SK-N-SH treated with all-trans-retinoic acid at 6 μM for 48 hours (cell line): ENCODE results near the gene FKBP6.

ENCODE experiments used
- ATAC-seq: fragments of 200-7000 bp; cut with Tn5 transposase; 3 replicates; pipeline ENCODE4 v1.9.1; 2020; ENCODE audit warnings: mild to moderate bottlenecking, moderate library complexity
- ARNTL ChIP-seq: fragments of 450-650 bp; formaldehyde crosslinking; IDR thresholded peaks from 2 replicates; pipeline ENCODE4 v1.5.0; 2020; ENCODE audit warnings: low read depth, mild to moderate bottlenecking, moderate library complexity, borderline replicate concordance
- BACH2 ChIP-seq: fragments of 250-450 bp; sonication (Bioruptor Pico); IDR thresholded peaks from 2 replicates; pipeline ENCODE4 v1.9.0; 2021; ENCODE audit warnings: mild to moderate bottlenecking, borderline replicate concordance
- CSDC2 ChIP-seq: fragments of 250-450 bp; sonication (Bioruptor Pico); IDR thresholded peaks from 2 replicates; pipeline ENCODE4 v1.5.0; 2020; ENCODE audit warnings: mild to moderate bottlenecking, moderate library complexity
- CSRNP3 ChIP-seq: fragments of 250-450 bp; sonication (Bioruptor Pico); IDR thresholded peaks from 2 replicates; pipeline ENCODE4 v1.5.1; 2021; ENCODE audit warnings: mild to moderate bottlenecking, moderate library complexity
- ESRRG ChIP-seq: fragments of 250-450 bp; sonication (Bioruptor Pico); IDR thresholded peaks from 2 replicates; pipeline ENCODE4 v1.6.1; 2021; ENCODE audit warnings: mild to moderate bottlenecking
- GLIS3 ChIP-seq: fragments of 250-450 bp; sonication (Bioruptor Pico); IDR thresholded peaks from 2 replicates; pipeline ENCODE4 v1.5.0; 2020; ENCODE audit warnings: mild to moderate bottlenecking, moderate library complexity
- ISL1 ChIP-seq: fragments of 250-450 bp; sonication (Bioruptor Pico); IDR thresholded peaks from 2 replicates; pipeline ENCODE4 v2.1.2; 2022; ENCODE audit warnings: mild to moderate bottlenecking, moderate library complexity
- OSR1 ChIP-seq: fragments of 250-450 bp; sonication (Bioruptor Pico); IDR thresholded peaks from 2 replicates; pipeline ENCODE4 v1.8.0; 2022; ENCODE audit warnings: moderate library complexity, mild to moderate bottlenecking, inconsistent platforms
- POU6F1 ChIP-seq: fragments of 250-450 bp; sonication (Bioruptor Pico); IDR thresholded peaks from 2 replicates; pipeline ENCODE4 v1.8.0; 2021; ENCODE audit warnings: low read depth, mild to moderate bottlenecking, moderate library complexity, borderline replicate concordance
- PPARA ChIP-seq: fragments of 250-450 bp; sonication (Bioruptor Pico); IDR thresholded peaks from 2 replicates; pipeline ENCODE4 v1.5.0; 2020; ENCODE audit warnings: mild to moderate bottlenecking, borderline replicate concordance
- RARB ChIP-seq: fragments of 250-450 bp; sonication (Bioruptor Pico); IDR thresholded peaks from 2 replicates; pipeline ENCODE4 v1.8.0; 2021; ENCODE audit warnings: mild to moderate bottlenecking, moderate library complexity
- SNAI2 ChIP-seq: fragments of 250-450 bp; sonication (Bioruptor Pico); IDR thresholded peaks from 2 replicates; pipeline ENCODE4 v1.5.0; 2020; ENCODE audit warnings: mild to moderate bottlenecking, moderate library complexity
- TCF4 ChIP-seq: fragments of 250-450 bp; sonication (Bioruptor Pico); IDR thresholded peaks from 2 replicates; pipeline ENCODE4 v1.8.0; 2021; ENCODE audit warnings: mild to moderate bottlenecking, moderate library complexity, borderline replicate concordance
- TOX ChIP-seq: fragments of 250-450 bp; sonication (Bioruptor Pico); IDR thresholded peaks from 2 replicates; pipeline ENCODE4 v1.8.0; 2021; ENCODE audit warnings: mild to moderate bottlenecking, moderate library complexity, borderline replicate concordance
- ZC3H10 ChIP-seq: fragments of 250-450 bp; sonication (Bioruptor Pico); IDR thresholded peaks from 2 replicates; pipeline ENCODE4 v1.5.1; 2021; ENCODE audit warnings: mild to moderate bottlenecking, moderate library complexity
- ZFP3 ChIP-seq: fragments of 250-450 bp; sonication (Bioruptor Pico); IDR thresholded peaks from 2 replicates; pipeline ENCODE4 v1.5.0; 2020; ENCODE audit warnings: mild to moderate bottlenecking, moderate library complexity
- ZFP30 ChIP-seq: fragments of 450-650 bp; formaldehyde crosslinking; IDR thresholded peaks from 2 replicates; pipeline ENCODE4 v1.5.0; 2022; ENCODE audit warnings: mild to moderate bottlenecking, moderate library complexity
- ZNF565 ChIP-seq: fragments of 450-650 bp; formaldehyde crosslinking; conservative IDR thresholded peaks from 2 replicates; pipeline ENCODE4 v1.5.0; 2020; ENCODE audit warnings: low read depth, mild to moderate bottlenecking, moderate library complexity
- ZNF70 ChIP-seq: fragments of 450-650 bp; formaldehyde crosslinking; IDR thresholded peaks from 2 replicates; pipeline ENCODE4 v1.5.0; 2020; ENCODE audit warnings: mild to moderate bottlenecking, moderate library complexity
- ZNF8 ChIP-seq: fragments of 450-650 bp; formaldehyde crosslinking; IDR thresholded peaks from 2 replicates; pipeline ENCODE4 v1.5.0; 2020; ENCODE audit warnings: mild to moderate bottlenecking, moderate library complexity
- TF ChIP-seq, protein P1 (sequence below): fragments of 250-450 bp; sonication (Bioruptor Pico); IDR thresholded peaks from 2 replicates; pipeline ENCODE4 v1.5.0; 2020; ENCODE audit warnings: mild to moderate bottlenecking, moderate library complexity
- TF ChIP-seq, protein P2 (sequence below): fragments of 250-450 bp; sonication (Bioruptor Pico); IDR thresholded peaks from 2 replicates; pipeline ENCODE4 v1.5.1; 2020; ENCODE audit warnings: low read depth, mild to moderate bottlenecking, moderate library complexity
- TF ChIP-seq, protein P3 (sequence below): fragments of 250-450 bp; sonication (Bioruptor Pico); IDR thresholded peaks from 2 replicates; pipeline ENCODE4 v1.8.0; 2020; ENCODE audit warnings: mild to moderate bottlenecking, moderate library complexity, borderline replicate concordance

FKBP6 gene

GRCh38 chr7:73351447-73352167 is 23.6 kb downstream of the FKBP6 start:
- TF ChIP-seq RARB (no peak), CSRNP3 (no peak), ISL1 (CRISPR knock-in tag) (no peak), TCF4 (CRISPR knock-in tag) (no peak), TOX (CRISPR knock-in tag) (no peak), BACH2 (no peak), ZNF8 (CRISPR knock-in tag) (no peak), PPARA (CRISPR knock-in tag) (no peak), ARNTL (no peak), ESRRG (CRISPR knock-in tag) (no peak), GLIS3 (CRISPR knock-in tag) (no peak), ZNF70 (CRISPR knock-in tag) (no peak), ZNF565 (no peak), ZFP3 (no peak)
- TF ChIP-seq, protein P1, sequence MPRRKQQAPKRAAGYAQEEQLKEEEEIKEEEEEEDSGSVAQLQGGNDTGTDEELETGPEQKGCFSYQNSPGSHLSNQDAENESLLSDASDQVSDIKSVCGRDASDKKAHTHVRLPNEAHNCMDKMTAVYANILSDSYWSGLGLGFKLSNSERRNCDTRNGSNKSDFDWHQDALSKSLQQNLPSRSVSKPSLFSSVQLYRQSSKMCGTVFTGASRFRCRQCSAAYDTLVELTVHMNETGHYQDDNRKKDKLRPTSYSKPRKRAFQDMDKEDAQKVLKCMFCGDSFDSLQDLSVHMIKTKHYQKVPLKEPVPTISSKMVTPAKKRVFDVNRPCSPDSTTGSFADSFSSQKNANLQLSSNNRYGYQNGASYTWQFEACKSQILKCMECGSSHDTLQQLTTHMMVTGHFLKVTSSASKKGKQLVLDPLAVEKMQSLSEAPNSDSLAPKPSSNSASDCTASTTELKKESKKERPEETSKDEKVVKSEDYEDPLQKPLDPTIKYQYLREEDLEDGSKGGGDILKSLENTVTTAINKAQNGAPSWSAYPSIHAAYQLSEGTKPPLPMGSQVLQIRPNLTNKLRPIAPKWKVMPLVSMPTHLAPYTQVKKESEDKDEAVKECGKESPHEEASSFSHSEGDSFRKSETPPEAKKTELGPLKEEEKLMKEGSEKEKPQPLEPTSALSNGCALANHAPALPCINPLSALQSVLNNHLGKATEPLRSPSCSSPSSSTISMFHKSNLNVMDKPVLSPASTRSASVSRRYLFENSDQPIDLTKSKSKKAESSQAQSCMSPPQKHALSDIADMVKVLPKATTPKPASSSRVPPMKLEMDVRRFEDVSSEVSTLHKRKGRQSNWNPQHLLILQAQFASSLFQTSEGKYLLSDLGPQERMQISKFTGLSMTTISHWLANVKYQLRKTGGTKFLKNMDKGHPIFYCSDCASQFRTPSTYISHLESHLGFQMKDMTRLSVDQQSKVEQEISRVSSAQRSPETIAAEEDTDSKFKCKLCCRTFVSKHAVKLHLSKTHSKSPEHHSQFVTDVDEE (CRISPR knock-in tag): no peak
- TF ChIP-seq, protein P2, sequence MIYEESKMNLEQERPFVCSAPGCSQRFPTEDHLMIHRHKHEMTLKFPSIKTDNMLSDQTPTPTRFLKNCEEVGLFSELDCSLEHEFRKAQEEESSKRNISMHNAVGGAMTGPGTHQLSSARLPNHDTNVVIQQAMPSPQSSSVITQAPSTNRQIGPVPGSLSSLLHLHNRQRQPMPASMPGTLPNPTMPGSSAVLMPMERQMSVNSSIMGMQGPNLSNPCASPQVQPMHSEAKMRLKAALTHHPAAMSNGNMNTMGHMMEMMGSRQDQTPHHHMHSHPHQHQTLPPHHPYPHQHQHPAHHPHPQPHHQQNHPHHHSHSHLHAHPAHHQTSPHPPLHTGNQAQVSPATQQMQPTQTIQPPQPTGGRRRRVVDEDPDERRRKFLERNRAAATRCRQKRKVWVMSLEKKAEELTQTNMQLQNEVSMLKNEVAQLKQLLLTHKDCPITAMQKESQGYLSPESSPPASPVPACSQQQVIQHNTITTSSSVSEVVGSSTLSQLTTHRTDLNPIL: no peak
- TF ChIP-seq, protein P3, sequence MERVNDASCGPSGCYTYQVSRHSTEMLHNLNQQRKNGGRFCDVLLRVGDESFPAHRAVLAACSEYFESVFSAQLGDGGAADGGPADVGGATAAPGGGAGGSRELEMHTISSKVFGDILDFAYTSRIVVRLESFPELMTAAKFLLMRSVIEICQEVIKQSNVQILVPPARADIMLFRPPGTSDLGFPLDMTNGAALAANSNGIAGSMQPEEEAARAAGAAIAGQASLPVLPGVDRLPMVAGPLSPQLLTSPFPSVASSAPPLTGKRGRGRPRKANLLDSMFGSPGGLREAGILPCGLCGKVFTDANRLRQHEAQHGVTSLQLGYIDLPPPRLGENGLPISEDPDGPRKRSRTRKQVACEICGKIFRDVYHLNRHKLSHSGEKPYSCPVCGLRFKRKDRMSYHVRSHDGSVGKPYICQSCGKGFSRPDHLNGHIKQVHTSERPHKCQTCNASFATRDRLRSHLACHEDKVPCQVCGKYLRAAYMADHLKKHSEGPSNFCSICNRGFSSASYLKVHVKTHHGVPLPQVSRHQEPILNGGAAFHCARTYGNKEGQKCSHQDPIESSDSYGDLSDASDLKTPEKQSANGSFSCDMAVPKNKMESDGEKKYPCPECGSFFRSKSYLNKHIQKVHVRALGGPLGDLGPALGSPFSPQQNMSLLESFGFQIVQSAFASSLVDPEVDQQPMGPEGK: no peak
- TF ChIP-seq, all 23 proteins: peak for 0

GRCh38 chr7:73352784-73353183 is 24.8 kb downstream of the FKBP6 start:
- no peak for TF ChIP-seq ESRRG (CRISPR knock-in tag)
- TF ChIP-seq ZC3H10 (CRISPR knock-in tag): no peak
- TF ChIP-seq POU6F1 (CRISPR knock-in tag): no peak
- no peak for TF ChIP-seq ISL1 (CRISPR knock-in tag)
- no peak for TF ChIP-seq ZFP3
- TF ChIP-seq BACH2: no peak
- no peak for TF ChIP-seq TOX (CRISPR knock-in tag)
- no peak for TF ChIP-seq CSDC2 (CRISPR knock-in tag)
- TF ChIP-seq, protein P2: no peak
- no peak for TF ChIP-seq SNAI2 (CRISPR knock-in tag)
- TF ChIP-seq RARB: no peak
- TF ChIP-seq OSR1 (CRISPR knock-in tag): no peak
- no peak for TF ChIP-seq GLIS3 (CRISPR knock-in tag)
- TF ChIP-seq TCF4 (CRISPR knock-in tag): no peak
- TF ChIP-seq ZFP30 (CRISPR knock-in tag): no peak
- no peak for TF ChIP-seq CSRNP3
- no peak for TF ChIP-seq ARNTL
- TF ChIP-seq, all 23 proteins: peak for 0
- no peak for ATAC-seq

More at GRCh38 chr7:73351447-73352167, 23.6 kb downstream of the FKBP6 start:
- no peak for ATAC-seq
